ENCODE data around the gene IDUA. TPM values are rescaled to one million over a fixed set of nuclear protein-coding genes. Genes with fewer than 3 reads are reported as not detected.

IDUA gene
- total and polyA plus RNA-seq, 8 donors = 8.8 to 278 (median 21.7) TPM

DNA sequence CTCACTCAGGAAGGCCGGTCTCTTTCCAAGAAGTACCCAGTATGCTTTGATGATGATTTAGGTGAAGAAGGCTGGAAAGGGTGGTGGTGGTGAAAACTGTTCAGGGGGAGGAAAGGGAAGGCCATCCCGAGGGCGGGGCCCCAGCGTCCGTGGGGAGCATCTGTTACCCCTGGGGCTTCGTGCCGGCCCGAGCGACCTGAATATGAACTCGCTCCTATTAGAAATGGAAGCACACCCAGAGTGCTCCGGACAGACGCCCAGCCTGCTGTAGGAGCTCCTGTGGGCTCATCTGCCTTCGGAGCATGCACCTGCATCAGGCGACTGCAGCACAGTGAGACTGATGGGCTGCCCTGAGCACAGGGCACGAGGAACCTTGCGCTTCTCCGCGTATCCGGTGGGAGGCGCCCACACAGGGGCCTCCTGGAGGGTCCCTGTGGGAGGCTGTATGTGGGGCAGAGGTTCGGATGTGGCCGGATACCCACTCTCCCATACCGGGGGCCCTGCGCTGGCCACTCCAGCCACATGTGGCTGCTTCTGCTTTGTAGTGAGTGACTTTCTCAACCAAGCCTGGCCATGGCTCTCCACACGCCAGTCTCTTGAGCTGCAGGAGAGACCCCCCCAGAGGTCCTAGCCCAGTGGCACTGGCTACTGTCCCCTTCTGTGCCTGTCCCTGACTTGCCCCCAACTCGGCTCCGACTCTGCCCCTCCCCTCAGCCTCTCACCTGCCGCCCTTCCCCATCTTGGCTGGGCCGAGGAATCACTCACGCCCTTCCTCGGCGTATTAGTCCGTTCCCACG, 61.3 kb downstream of the IDUA start:
- 68 to 76% (median 72%) methylated on average over 27 to 34 of the region's 34 CpGs for WGBS, 5 donors
- peaks cover 0 to 78% (median 28%) of the 10 kb centered on the region in 3 donors for H3K27me3 ChIP-seq
- peak in 1 of 2 donors; percentile 6 for DNase-seq

DNA sequence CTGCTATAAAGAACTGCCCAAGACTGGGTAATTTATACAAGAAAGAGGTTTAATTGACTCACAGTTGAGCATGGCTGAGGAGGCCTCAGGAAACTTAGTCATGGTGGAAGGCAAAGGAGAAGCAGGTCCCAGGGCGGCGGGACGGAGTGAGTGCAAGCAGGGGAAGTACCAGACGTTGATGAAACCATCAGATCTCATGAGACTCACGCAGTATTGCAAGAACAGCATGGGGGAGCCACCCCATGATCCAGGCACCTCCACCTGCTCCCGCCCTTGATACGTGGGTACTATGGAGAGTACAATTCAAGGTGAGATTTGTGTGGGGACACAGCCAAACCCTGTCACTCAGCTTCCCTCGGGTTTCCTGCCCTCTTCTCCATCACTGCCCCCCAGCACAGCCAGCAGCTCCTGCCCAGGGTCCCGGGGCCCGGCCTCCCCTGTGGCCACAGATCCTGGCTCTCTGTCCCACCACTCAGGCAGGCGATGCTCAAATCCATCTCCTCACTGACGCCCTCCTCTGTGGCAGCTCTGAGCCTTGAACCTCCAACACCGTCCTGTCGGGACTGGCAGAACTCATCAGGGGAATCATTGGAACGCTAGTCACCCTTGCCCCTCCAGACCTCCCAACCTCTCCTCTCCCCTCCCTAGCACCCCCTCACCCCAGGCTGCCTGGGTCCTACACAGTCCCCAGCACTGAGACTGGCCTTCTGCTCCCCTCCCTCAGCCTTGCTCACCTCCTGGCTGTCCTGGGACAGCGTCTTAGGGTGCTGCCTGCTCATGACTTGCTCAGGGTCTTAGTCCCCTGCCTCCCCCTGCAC, 62.1 kb downstream of the IDUA start:
- no peak for DNase-seq
- Histone ChIP-seq H3K27ac (no peak overlapping the region), H3K36me3 (no peaks in the 10 kb centered on the region), H3K4me1 (peaks cover 17 to 49% (median 36%) of the 10 kb centered on the region in 4 donors), H3K27me3 (peaks cover 0 to 78% (median 24%) of the 10 kb centered on the region in 3 donors), H3K9me3 (no peaks in the 10 kb centered on the region), H3K4me3 (no peak overlapping the region)
- TF ChIP-seq CTCF (IDR thresholded peaks at IDR 0.05) (no peak), EP300 (IDR thresholded peaks at IDR 0.05) (no peak), POLR2AphosphoS5 (IDR thresholded peaks at IDR 0.05) (no peak), POLR2A (IDR thresholded peaks at IDR 0.05) (no peak)
- intact Hi-C loops (cut with DNase I; ENCODE audit: low total_unique reads) = no loop called here
- 83 to 91% (median 89%) methylated on average over 15 to 16 of the region's 16 CpGs for WGBS, 5 donors

More for the DNA sequence above, 61.3 kb downstream of the IDUA start:
- peak overlapping the region in 3 of 4 donors; percentile 14 to 36 (median 19) for H3K4me3 ChIP-seq
- TF ChIP-seq POLR2A (IDR thresholded peaks at IDR 0.05) (no peak), EP300 (IDR thresholded peaks at IDR 0.05) (no peak), CTCF (IDR thresholded peaks at IDR 0.05) (no peak), POLR2AphosphoS5 (IDR thresholded peaks at IDR 0.05) (no peak)
- H3K36me3 ChIP-seq = no peaks in the 10 kb centered on the region
- peaks cover 25 to 52% (median 43%) of the 10 kb centered on the region in 4 donors for H3K4me1 ChIP-seq
- H3K27ac ChIP-seq = peak overlapping the region in 4 of 5 donors; percentile 57 to 79 (median 68)
- intact Hi-C loops (cut with DNase I; ENCODE audit: low total_unique reads) = no loop called here
- no peaks in the 10 kb centered on the region for H3K9me3 ChIP-seq

GRCh38 chr4:1049591-1049905, 62.7 kb downstream of the IDUA start:
- intact Hi-C loops (cut with DNase I; ENCODE audit: low total_unique reads) = no loop called here
- H3K4me1 ChIP-seq = peaks cover 16 to 43% (median 31%) of the 10 kb centered on the region in 4 donors
- H3K27me3 ChIP-seq = peaks cover 0 to 77% (median 19%) of the 10 kb centered on the region in 3 donors
- H3K9me3 ChIP-seq = no peaks in the 10 kb centered on the region
- 79 to 90% (median 85%) methylated on average over 16 to 21 of the region's 21 CpGs for WGBS, 5 donors
- TF ChIP-seq POLR2AphosphoS5 (IDR thresholded peaks at IDR 0.05) = no peak
- H3K27ac ChIP-seq = no peak overlapping the region
- DNase-seq = no peak
- no peak overlapping the region for H3K4me3 ChIP-seq
- no peaks in the 10 kb centered on the region for H3K36me3 ChIP-seq

DNA sequence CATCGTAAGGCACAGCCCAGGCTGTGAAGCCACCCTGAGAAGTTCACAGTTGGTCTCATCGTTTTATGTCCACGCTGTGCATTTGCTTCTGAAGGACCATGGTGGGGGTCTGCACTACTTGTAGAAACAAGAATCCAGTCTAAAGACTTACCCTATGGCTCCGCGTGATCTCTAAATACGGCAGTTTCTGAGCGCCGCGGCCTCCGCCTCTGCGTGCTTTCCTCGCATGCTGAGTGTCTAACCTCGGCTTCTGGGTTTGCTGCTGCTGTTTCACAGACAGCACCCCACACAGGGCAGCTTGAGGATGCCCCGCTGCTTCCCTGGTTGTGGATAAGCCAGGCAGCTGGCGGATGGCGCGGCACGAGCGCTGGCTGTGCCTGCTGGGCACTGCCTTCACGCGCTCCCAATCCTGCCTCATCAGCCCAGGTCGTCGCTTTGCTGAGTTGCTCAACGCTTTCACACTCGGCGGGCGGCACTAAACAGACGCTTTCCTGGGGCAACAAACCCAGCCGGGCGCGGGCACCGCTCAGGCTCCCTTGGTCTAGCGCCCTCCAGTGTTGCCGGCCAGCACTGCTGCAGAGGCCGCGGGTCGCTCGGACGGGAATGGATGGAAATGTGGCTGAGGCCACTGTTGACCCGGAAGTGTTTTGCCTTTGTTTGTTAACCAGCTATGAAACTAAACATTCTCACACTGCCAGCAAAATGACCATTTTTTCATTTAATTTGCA, 63.8 kb downstream of the IDUA start:
- DNase-seq = peak; percentile 25 to 68
- no peak for TF ChIP-seq CTCF (IDR thresholded peaks at IDR 0.05)
- no peak for TF ChIP-seq POLR2AphosphoS5 (IDR thresholded peaks at IDR 0.05)
- TF ChIP-seq POLR2A (IDR thresholded peaks at IDR 0.05) = no peak
- intact Hi-C loops (cut with DNase I; ENCODE audit: low total_unique reads) = no loop called here

More for the DNA sequence above, 63.8 kb downstream of the IDUA start:
- Histone ChIP-seq H3K4me3 (no peak overlapping the region), H3K36me3 (no peaks in the 10 kb centered on the region), H3K4me1 (peaks cover 16 to 38% (median 26%) of the 10 kb centered on the region in 4 donors), H3K27me3 (peaks cover 3 to 77% (median 13%) of the 10 kb centered on the region in 3 donors), H3K27ac (no peak overlapping the region), H3K9me3 (no peaks in the 10 kb centered on the region)
- 67 to 87% (median 79%) methylated on average over 31 to 40 of the region's 40 CpGs for WGBS, 5 donors
